HG03045 (cell line): Measurements from ENCODE around the gene NFAT5.
A peak's percentile ranks its signal among the peaks of the same experiment; 100 is the strongest.
"Not testable (repeated sequence)": the region's sequence is repeated elsewhere in the genome, so short reads cannot be mapped to it uniquely, and the experiment has no call there.

Source experiments
- ATAC-seq: cut with Tn5 transposase; IDR thresholded peaks from one replicate; pipeline ENCODE4 v1.9.1; 2021; ENCODE audit warnings: mild to moderate bottlenecking, moderate library complexity; ENCODE audit not compliant: unreplicated experiment

The NFAT5 gene, protein sequence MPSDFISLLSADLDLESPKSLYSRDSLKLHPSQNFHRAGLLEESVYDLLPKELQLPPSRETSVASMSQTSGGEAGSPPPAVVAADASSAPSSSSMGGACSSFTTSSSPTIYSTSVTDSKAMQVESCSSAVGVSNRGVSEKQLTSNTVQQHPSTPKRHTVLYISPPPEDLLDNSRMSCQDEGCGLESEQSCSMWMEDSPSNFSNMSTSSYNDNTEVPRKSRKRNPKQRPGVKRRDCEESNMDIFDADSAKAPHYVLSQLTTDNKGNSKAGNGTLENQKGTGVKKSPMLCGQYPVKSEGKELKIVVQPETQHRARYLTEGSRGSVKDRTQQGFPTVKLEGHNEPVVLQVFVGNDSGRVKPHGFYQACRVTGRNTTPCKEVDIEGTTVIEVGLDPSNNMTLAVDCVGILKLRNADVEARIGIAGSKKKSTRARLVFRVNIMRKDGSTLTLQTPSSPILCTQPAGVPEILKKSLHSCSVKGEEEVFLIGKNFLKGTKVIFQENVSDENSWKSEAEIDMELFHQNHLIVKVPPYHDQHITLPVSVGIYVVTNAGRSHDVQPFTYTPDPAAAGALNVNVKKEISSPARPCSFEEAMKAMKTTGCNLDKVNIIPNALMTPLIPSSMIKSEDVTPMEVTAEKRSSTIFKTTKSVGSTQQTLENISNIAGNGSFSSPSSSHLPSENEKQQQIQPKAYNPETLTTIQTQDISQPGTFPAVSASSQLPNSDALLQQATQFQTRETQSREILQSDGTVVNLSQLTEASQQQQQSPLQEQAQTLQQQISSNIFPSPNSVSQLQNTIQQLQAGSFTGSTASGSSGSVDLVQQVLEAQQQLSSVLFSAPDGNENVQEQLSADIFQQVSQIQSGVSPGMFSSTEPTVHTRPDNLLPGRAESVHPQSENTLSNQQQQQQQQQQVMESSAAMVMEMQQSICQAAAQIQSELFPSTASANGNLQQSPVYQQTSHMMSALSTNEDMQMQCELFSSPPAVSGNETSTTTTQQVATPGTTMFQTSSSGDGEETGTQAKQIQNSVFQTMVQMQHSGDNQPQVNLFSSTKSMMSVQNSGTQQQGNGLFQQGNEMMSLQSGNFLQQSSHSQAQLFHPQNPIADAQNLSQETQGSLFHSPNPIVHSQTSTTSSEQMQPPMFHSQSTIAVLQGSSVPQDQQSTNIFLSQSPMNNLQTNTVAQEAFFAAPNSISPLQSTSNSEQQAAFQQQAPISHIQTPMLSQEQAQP (N-terminal part only)

DNA sequence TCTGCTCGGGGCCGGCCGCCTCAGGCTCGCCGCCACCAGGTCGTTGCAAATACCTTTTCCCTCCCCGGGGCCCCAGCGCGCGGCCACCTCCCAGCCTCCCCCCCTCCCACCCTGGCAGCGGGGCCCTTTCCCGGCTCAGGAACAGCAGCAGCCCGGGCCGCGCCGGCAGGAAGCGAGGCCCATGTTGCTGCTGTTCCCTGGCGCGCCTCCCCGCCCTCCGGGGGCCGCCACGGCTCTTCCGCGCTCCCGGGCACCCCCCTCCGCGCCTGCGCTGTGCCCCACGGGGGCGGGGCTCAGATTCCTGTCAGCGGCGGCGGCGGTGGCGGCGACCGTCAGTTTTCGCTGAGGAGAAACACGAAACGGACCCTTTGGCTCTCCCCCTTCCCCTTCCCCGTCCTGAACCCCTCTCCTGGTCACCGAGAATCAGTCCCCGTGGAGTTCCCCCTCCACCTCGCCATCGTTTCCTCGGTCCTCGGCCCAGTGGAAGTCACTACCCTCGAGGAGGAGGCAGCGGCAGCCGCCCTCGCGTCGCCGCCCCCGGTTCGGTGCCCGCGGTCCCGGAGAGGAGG lies at the start of gene NFAT5:
Gene NFAT5, plus strand, starts transcription at position 296 of the 569 bp plus-strand sequence. CDS start 336 bp downstream, outside the sequence.
- peak; percentile 58 for ATAC-seq

DNA sequence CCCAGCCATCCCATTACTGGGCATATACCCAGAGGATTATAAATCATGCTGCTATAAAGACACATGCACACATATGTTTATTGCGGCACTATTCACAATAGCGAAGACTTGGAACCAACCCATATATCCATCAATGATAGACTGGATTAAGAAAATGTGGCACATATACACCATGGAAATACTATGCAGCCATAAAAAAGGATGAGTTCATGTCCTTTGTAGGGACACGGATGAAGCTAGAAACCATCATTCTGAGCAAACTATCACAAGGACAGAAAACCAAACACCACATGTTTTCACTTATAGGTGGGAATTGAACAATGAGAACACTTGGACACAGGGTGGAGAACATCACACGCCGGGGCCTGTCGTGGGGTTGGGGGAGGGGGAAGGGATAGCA lies 47.9 kb upstream of the NFAT5 start:
- ATAC-seq: not testable (repeated sequence)

DNA sequence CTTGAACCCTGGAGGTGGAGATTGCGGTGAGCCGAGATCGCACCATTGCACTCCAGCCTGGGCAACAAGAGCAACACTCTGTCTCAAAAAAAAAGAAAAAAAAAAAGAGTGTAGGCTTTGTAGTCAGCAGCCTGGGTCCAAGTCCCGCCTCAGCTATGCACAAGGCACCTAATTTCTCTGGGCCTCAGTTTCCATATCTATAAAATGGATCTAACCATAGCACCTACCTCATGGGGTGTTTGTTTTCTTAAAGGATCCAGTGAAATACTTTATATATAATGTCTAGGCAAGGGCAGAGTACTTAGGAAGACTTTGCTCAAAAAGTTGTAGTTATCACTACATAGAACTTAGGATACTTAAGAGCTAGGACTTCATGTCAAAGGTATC lies 45.4 kb upstream of the NFAT5 start:
- ATAC-seq: no peak

DNA sequence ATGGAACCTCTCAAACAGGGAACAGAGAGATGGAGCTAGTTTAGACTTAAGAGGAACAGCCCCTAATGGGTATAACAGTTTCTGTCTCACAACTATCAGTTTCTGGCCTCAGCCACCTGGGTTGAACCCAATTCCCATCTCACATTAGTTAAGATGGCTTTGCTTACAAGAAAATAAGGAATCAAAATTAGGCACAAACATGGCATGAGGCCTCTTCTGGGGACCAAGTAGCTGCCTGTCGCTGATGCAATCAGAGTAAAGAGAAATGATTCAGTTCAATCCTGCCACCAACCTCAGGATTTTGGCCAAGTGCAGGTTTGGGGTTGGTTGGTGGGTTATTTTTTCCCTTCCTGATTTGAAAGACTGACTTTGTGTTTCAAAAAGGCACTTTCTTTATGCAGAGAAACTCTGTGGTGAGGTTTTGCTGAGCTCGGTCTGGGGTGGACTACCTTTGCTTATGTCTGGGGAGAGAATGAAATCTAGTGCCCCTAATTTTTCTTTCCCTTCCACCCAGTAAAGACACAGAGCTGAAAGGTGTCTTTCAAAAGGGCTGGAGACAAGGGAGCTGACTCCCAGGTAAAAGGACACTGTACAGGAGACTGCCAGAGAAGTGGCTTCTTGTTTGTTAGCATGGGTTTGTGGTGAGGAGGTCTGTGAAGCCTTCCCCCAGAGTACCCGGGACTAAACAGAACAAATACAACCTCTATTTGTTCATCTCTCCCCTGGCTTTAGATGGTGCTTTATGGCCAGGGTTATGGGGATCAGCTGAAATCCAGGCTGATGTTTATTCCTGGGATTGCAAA lies 44.8 kb upstream of the NFAT5 start:
- peak; percentile 68 for ATAC-seq

DNA sequence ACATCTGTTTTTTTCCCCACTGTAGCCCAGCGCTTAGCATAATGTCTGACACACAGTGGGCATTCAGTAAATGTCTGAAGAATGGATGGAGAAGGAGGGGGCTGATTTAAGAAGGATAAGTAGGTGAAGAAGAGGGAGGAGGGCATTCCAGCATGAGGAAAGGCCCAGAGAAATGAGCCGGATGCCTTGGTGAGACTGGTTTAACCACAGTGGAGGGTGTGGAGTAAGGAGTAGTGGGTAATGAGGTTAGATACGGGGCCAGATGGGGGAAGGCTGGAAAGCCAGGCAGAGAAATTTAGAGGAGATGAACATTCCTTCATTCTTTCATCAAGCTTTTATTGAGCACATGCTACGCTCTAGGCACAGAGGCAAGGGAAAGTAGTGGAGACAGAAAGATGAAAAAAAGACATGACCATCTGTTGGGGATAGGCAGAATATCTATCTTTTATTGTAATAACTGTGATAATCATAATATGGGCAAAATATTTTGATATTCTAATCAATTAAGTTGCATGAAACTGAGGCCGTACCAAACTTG lies 43.7 kb upstream of the NFAT5 start:
- no peak for ATAC-seq

DNA sequence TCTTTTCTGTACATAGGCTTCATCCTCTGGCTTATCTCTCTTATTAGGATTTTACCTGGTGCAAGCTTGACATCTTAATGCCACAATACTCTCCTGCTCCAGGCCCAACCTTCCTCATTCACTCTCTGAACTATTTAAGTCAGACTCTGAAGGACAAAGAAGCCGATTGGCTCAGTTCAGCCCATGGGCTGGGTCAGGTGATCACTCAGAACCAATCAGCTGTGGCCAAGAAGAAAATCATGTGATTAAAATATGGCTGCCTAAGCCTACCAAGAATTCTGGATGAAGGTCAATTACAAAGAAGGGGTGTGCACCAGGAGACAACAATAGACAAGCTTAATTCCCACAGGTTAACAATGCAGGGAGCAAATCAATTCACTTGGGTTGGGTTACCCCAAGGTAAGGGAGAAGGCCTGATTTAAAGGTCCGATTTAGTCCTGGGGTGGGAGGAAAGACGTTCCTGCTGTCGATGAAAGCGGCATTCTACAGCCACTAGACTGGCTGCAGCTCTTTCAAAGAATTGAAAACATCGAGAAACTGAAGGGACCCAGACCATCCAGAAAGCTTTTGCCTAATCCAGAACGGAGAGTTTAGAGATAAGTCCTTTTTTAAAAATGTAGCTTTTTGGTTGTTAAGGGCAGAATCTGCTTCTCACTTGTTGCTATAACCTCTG lies 42.9 kb upstream of the NFAT5 start:
- no peak for ATAC-seq

DNA sequence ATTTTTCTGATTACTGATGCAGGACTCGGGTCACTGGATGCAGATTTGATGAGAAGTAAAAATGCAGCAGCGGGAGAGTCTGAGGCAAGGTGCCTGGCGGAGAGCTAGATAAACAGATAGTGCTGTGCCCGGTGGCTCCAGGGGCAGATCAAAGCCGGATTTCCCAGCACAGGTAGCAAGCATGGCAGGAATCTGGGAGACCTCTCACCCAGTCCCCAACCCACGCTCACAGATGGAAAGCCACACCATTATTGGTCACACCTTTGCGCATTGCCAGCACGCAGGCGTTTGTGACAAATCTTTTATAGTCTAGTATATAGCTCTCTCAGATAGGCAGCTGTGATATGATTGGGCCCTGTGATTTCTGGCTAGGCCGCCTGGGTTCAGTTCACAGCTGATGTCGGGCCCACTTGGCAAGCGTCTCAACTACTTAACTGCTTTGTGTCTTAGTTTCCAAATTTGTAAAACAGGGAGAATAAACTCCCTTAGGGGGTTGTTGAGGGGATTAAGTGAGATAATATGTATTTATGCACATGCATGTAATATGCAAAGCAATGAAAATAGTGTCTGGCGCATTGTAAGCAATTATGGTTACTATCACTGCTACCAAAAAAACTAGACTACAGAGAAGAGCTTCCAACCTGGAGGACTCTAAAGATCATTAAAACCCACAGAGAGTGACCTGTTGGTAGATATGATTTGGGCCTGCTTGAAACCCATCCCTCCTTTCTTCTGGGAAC lies 42.0 kb upstream of the NFAT5 start:
- ATAC-seq: no peak

DNA sequence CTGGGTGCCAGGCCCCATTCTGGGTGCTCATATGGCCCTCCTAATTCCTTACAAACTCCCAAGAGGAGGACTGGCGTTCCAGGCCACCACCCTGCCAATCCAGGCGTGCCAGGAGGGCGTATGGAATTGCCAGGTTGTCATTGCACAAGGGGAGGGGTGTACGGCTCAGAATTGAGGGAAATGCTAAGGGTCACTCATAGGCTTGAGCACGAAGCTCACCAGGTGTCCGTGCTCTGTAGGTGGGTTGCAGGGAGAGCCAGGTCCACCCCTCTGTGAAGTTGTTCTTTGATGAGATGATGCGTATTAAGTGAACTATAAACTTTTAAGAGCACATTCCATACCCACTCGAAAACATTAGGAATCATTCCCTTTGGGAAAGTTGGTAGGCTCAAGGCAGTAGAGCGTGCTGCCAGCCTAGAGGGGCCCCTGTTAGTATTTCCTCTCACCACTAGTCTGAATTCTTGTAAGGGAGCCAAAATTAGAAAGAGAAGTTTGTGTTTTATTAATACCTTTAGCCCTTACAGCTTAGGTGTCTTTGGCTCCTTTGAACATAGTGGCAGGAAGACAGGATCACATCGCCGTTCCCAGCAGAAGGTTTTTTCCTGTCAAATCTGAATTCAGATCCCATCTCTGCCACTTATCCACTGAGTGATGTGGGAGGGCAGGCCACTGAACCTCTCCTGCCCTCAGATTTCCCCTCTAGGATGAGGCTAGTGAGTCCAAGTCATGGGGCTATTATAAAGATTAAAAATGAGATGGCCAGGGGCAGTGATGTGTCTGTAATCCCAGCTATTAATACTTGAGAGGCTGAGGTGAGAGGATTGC lies 38.7 kb upstream of the NFAT5 start:
- no peak for ATAC-seq

DNA sequence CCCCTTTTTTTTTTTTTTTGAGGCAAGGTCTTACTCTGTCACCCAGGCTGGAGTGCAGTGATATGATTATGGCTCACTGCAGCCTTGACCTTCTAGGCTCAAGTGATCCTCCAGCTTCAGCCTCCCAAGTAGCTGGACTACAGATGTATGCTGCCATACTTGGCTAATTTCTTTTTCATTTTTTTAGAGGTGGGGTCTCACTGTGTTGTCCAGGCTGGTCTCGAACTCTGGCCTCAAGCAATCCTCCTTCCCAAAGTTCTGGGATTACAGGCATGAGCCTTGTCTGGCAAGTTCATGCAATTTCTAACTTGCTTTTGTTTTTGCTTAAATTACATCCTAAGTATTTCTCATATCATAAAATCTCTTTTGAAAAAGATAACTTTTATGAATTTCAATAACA lies 33.8 kb upstream of the NFAT5 start:
- no peak for ATAC-seq

DNA sequence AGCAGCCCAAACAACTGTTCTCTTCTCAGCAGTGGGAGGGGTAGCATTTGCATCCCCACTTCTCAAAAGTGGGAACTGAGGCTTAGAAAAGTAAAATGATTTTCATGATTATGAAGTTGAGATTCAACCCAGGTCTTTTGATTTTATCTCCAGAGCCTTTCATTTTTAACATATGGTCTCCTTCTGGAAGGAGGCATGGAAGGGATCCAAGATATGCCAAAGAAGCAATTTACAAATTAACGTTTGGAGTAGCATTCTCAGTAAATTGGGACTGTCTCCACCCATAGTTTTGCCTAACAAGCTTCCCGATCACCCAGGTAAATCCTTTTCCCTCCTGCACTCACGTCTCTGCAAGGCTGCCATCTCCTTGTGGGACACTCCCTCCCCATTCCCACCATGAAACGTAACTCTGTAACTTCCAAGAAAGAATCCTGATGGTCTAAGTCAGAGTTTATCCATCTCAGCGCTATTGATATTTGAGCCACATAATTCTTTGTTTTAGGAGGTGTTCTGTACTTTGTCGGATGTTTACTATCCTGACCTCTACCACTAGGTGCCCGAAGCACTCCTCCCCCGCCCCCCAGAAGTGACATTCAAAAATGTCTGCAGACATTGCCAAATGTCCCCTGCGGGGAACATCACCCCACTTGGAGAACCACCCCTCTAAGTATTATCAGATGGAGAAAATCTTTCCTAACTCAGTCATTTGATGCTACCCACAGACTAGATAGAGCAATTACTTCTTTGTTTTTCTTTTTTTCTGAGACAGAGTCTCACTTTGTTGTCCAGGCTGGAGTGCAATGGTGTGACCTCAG lies 32.9 kb upstream of the NFAT5 start:
- no peak for ATAC-seq

DNA sequence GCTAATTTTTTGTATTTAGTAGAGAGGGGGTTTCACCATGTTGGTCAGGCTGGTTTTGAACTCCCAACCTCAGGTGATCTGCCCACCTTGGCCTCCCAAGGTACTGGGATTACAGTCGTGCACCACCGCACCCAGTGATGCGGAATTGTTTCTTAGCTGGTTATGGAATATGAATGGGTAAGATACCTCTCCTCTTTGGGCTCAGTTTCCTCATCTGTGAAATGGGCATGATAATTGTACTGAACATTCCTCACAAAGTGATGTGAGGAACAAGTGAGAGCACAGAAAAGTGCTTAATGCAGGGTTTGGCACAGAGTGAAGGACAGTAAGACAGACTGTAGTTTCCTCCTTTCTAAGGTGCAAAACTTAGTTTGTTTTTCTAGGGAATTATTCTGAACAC lies 31.0 kb upstream of the NFAT5 start:
- no peak for ATAC-seq

DNA sequence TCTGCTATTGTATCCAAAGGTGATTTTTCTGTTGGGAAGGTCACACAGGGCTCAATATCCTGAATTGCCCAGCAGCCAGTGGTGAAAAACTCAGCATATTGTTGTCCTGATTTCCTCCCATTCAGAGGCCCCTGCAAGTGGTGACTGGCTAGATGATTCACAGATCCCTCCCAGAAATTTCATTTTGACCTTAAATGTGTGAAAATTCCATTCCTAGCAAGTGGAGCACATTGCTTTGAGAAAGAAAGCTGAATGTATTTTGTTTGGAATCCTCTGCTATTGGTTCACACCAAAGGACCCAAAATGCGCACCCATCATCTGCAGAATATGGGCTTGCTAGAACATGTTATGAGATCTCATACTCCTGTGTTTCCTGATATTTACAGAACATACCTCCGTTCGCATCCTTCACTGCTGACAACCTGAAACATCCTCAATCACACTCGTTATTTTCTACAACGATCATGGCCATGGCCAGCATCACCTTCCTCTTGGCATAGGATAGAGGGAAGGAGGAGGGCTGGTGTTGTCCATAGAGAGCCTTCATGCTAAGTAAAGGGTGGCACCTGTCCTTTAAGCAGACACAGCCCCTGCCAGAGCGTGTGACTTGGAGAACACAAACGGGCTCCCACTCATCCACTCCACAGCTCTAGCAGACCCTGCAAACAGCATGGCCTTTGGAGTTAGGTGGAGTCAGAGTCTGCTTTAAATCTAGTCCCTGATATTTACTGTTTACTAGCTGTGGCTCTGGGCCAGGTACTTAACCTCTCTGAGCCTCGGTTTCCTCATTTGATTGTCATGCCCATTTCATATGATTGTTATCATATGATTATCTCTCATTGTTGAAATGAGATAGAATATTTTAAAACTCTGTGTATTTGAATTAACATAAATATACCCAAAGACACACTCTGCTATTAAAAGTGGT lies 30.4 kb upstream of the NFAT5 start:
- no peak for ATAC-seq

DNA sequence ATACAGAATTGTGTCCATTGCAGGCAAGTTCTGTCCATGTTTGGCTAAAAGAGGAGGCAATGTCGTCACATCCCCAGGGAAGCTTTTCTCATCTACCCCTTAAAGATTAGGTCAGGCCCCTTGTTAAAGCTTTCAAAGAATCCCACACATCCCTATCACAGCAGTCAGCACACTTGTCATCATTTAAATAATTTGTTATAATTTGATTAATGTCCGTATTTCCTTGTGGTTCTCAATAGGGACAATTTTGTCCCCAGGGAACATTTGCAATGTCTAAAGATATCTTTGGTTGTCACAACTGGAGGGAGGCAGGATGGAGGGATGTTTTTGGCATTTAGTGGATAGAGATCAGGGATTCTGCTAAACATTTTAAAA lies 28.1 kb upstream of the NFAT5 start:
- no peak for ATAC-seq

DNA sequence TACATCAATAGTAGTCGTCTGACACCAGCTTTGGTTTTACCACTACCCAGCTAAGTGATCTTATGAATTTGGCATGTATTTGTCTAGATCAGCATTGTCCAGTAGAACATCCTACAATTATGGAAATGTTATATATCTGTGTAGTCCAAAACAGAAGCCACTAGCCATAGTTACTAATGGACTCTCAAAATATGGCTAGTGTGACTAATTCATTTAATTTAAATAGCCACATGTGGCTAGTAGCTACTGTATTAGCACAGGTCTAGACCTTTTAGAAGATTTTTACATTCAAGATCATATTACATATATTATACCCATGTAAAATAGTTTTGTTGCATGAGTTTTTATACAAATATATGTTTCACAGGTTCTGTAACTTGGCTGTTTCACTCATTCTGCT lies 27.0 kb upstream of the NFAT5 start:
- no peak for ATAC-seq

DNA sequence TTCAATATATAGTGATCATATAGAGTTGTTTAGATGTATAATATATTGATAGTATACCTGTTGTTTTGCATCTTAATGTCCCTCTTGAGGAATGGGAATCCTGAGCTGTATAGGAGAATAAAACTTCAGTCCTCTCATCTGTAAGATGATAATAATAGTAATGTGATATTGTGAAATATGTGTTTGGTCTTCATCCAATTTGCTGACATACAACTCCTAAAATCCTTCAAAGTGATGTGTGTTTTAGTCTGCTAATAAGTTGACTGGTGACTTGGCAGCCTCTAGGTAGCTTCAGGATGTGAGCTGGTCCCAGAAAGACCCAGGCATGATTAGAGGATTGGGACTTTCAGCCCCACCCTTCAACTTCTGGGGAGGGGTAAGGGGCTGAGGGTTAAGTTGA lies 22.8 kb upstream of the NFAT5 start:
- ATAC-seq: no peak

DNA sequence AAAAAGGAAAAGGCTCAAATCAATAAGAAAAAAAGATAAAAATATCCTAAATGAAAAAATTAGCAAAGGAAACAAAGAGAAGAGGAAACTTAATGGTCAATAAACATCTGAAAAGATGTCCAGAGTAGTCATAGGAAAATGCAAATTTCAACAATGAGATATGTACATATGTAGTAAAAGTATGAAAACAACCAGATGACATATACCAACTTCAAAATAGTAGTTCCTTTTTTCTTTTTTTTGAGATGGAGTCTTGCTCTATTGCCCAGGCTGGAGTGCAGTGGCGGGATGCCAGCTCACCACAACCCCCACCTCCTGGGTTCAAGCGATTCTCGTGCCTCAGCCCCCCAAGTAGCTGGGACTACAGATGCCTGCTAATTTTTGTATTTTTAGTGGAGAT lies 21.7 kb upstream of the NFAT5 start:
- no peak for ATAC-seq
